Measurements from ENCODE around the gene COL6A2. TPM values are rescaled to one million over a fixed set of nuclear protein-coding genes. Genes with fewer than 3 reads are reported as not detected.

The COL6A2 gene
- polyA plus RNA-seq, 2 of the 4 experiments (the other 2 are of a cell fraction), result 2.3 to 13.1 TPM

- Histone ChIP-seq H3K4me3 (no peak overlapping the region), H3K4me2 (no peak overlapping the region), H3K9me3 (no peaks in the 10 kb centered on the region), H3K27ac (no peak overlapping the region), H3K4me1 (no peaks in the 10 kb centered on the region)
- ChIA-PET CTCF (no interaction called here), POLR2A (no interaction called here)
- DNase-seq (ENCODE audit: low read depth in 1 of 2, low spot score in 1 of 2) (no peak), ATAC-seq (no peak), FAIRE-seq (no peak)
- TF ChIP-seq FOSB (CRISPR knock-in tag; IDR thresholded peaks at IDR 0.05) (no peak), FOXS1 (CRISPR knock-in tag; IDR thresholded peaks at IDR 0.05) (no peak), EP300 (IDR thresholded peaks at IDR 0.05) (no peak), BHLHE40 (IDR thresholded peaks at IDR 0.05; ENCODE audit: low read depth, low read length) (no peak), SREBF2 (IDR thresholded peaks at IDR 0.05) (no peak), POLR2A (IDR thresholded peaks at IDR 0.05; ENCODE audit: low read length) (no peak), ZSCAN20 (CRISPR knock-in tag; IDR thresholded peaks at IDR 0.05) (no peak), HOXB13 (CRISPR knock-in tag; IDR thresholded peaks at IDR 0.05; ENCODE audit: low read depth) (no peak), PHF8 (IDR thresholded peaks at IDR 0.05; ENCODE audit: borderline replicate concordance, low read depth) (no peak), PBX3 (IDR thresholded peaks at IDR 0.05) (no peak), CEBPB (IDR thresholded peaks at IDR 0.05) (no peak), RCOR1 (IDR thresholded peaks at IDR 0.05; ENCODE audit: low read depth, low read length) (no peak), CBX8 (IDR thresholded peaks at IDR 0.05) (no peak), SMC3 (IDR thresholded peaks at IDR 0.05) (no peak), CTCF (IDR thresholded peaks at IDR 0.05) (no peak)
- 32% methylated on average over 5 of the region's 5 CpGs for WGBS (ENCODE audit: missing lambda C conversion rate)
Observed at GRCh38 chr21:46089285-46089684, 8.6 kb upstream of the COL6A2 start.

- 27% methylated on average over 4 of the region's 4 CpGs for WGBS (ENCODE audit: missing lambda C conversion rate)
Observed at GRCh38 chr21:46091118-46091517, 6.8 kb upstream of the COL6A2 start.

More at GRCh38 chr21:46091118-46091517, 6.8 kb upstream of the COL6A2 start:
- no peaks in the 10 kb centered on the region for H3K9me3 ChIP-seq
- H3K4me3 ChIP-seq, result no peak overlapping the region
- H3K27ac ChIP-seq, result no peak overlapping the region
- H3K4me2 ChIP-seq, result no peak overlapping the region
- ChIA-PET CTCF (no interaction called here), POLR2A (no interaction called here)
- no peaks in the 10 kb centered on the region for H3K4me1 ChIP-seq
- DNase-seq (ENCODE audit: low read depth in 1 of 2, low spot score in 1 of 2) (no peak), FAIRE-seq (no peak), ATAC-seq (no peak)
- TF ChIP-seq JUN (IDR thresholded peaks at IDR 0.05) (no peak), SREBF2 (IDR thresholded peaks at IDR 0.05) (no peak), MAFK (IDR thresholded peaks at IDR 0.05; ENCODE audit: partially characterized antibody) (no peak), HOXA7 (CRISPR knock-in tag; IDR thresholded peaks at IDR 0.05) (no peak), RCOR1 (IDR thresholded peaks at IDR 0.05; ENCODE audit: low read depth, low read length) (no peak), HEYL (CRISPR knock-in tag; IDR thresholded peaks at IDR 0.05) (no peak), SMC3 (IDR thresholded peaks at IDR 0.05) (no peak), HOXB5 (CRISPR knock-in tag; IDR thresholded peaks at IDR 0.05) (no peak), ZFP36 (IDR thresholded peaks at IDR 0.05; ENCODE audit: borderline replicate concordance, partially characterized antibody) (no peak), JUNB (IDR thresholded peaks at IDR 0.05) (no peak), ATOH8 (CRISPR knock-in tag; IDR thresholded peaks at IDR 0.05; ENCODE audit: low read depth) (no peak), GATA3 (IDR thresholded peaks at IDR 0.05; ENCODE audit: borderline replicate concordance) (no peak), ZSCAN20 (CRISPR knock-in tag; IDR thresholded peaks at IDR 0.05) (no peak), KDM1A (IDR thresholded peaks at IDR 0.05; ENCODE audit: low read depth) (no peak), NFE2L2 (conservative IDR thresholded peaks at IDR 0.05; ENCODE audit: low read length) (no peak), MAX (IDR thresholded peaks at IDR 0.05) (no peak), BCL3 (IDR thresholded peaks at IDR 0.05) (no peak), FOSB (CRISPR knock-in tag; IDR thresholded peaks at IDR 0.05) (no peak)

Measured in A549 (cell line).